GDM1 (cell line): Measurements from ENCODE around the gene MRPL55.

ENCODE experiments used
- DNase-seq: peaks from one replicate; lab custom pipeline; 2025; lab: John Stamatoyannopoulos, UW

The MRPL55 gene

DNA sequence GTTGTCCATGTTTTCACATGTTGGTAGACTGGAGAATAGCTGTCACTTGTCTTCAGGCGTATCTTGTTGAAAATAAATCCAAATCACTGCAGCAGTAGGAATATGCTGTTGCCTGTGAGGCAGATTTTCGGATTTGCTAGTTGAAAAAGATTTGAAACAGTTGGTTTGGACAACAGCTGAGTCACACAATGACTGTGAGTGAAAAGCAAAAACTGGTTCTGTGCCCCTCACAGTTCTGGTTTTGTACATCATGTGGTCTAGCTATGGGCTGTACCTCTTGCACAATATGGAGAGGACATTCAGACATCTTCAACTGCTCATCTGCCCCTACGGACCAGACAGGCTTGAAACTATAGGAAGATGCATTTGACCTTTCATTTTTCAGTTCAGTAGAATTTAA lies 24.8 kb downstream of the MRPL55 start:
- DNase-seq: no peak

DNA sequence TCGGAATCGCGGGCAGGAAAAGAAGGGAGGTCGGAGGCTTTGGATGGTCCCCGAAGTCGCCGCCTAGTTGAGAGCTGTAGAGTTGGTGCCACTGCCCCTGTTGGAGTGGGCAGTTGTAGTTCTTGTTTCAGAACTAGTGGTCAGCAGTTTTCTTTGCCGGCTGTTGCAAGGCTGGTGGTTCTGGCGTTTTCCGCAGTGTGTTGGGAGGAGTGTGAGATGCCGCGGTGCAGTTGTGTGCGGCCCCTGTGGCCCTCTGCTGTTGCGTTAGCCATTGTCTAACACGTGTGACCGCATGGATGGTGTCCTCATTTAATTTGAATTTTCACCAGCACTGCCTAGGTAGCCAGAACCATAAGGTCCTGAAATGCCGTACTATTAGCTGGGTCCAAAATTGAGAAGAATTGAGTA lies 25.2 kb downstream of the MRPL55 start:
- no peak for DNase-seq

- DNase-seq: no peak
Measured at GRCh38 chr1:228082918-228083870, 25.9 kb downstream of the MRPL55 start.

- DNase-seq: peak; percentile 93
Measured at GRCh38 chr1:228082214-228082917, 26.7 kb downstream of the MRPL55 start, which contains the start of gene ARF1. Gene ARF1 (plus strand): TSS chr1:228082708. CDS start chr1:228097115, 14,407 bp downstream.

DNA sequence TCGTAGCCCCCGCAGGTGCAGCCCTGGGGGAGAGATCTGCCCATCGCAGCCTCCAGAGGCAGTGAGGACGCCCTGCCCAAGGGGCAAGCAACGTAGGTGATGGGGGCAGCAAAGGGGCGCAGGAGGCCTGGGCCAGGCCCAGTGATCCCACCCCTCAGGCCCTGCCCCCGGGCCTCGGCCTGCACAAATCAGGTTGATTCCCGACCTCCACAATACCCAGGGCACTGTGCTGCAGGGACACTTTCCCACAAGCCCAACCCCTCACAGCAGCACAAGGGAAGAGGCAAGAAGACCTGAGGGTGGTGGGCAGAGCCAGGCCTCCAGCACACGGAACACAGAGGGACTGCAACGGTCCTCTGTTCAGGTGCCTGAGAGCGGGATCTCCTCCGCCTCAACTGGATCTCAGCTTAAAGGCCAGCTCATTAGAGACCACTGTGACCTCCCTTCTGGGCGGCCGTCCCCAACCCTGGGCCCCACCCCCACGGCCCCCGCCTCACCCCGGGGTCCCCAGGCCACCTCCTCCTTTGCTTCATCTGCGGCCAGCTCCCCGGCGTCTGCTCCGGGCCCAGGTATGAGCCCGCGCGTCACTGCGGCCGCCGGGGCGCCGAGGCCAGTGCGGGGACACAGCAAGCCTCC lies 27.4 kb downstream of the MRPL55 start:
- DNase-seq: no peak

DNA sequence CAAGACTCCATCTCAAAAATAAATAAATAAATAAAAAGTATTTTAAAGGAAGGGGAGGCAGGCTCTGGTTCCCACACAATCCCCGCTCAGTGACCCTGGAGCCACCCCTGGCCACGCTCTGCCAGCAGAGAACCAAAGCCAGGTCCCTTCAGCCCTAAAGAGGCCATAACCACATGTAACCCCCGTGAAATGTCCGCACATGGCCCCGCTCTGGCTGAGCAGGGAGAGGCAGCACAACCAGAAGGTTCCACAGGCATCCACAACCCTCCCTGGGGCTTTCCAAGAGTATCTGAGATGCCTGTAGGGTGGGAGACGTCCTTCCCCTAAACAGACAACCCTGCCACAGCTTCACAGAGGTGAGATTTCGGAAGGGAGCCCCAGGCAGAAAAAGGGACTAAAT lies 28.0 kb downstream of the MRPL55 start:
- no peak for DNase-seq

DNA sequence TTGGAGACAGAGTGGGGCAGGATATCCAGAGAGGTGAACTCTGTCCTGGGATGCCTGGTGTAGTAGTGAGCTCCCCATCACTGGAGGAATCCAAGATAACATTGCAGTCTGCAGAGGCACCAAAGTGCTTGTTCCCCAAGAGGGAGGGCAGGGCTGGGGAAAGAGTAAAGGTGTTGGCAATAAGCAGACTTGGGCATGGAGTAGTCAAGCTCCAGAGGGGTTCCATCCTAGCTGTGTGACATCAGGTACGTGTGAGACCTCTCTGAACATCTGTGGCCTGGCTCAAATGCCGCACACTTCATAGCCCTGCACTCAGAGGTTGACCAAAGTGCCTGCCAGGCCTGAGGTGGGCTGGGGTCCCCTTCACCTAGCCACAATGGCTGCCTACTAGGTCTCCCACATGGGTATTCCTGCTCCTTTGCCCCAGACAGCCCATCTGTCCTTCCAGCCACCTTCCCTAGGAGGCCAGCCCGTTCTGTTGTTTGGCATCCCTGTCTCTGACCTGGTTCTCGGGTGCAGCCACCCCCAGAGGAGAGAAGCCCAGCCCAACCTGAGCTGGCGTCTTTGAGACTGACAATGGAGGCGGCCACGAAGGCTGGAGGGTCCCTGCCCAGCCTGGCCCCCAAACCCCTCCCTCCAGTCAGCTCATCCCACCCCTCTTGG lies 29.4 kb downstream of the MRPL55 start:
- DNase-seq: no peak

DNA sequence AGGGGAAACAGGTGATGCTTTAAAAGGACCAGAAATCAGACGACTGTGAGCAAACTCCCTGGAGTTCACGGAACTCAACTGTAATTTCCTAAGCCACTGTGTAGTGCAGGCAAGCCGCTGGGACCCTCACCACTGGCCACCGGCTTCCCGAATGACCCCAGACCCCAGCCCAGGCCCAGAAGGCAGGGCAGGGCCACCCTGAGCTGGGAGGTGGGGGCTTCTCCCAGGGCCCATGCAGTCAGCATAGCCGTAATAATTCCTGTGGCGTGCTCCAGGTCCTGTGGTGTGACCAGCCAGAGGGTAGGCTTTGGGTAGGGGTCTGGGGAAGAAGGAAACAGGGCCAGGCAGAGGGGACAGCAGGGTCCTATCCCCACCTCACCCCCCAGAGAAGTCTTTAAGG lies 30.1 kb downstream of the MRPL55 start:
- DNase-seq: no peak

DNA sequence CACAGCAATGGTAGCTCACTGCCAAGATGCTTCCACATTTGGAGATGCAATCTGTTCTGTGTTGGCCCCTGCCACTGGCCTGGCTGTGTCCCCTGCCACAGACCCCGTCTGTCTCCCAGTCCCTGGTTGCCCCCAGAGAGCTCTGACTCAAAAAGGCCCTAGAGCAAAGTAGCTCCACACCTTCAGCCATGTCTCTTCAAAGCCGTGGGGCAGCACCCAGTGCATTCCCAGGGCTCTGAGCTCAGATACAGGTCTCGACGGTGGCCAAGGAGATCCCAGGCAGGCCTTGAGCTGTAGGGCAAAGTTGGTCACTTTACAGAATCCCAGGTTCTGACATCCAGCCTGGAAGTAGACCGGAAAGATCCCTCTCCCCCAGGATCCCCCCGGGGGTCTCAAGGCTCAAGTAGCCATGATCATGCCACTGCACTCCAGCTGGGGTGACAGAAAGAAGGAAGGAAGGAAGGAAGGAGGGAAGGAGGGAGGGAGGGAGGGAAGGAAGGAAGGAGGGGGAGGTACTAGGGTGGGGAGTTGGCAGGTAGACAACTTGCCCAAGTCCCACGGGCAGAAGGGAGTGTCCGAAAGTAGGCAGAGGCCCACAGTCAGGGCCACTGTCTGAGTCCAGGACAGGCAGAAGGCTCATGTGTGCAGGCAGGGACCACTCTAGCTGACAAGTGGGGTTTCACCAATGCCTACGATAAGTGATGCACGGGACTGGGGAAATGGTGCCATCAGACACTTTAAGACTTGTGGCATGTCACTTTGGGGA lies 31.4 kb downstream of the MRPL55 start:
- no peak for DNase-seq

- no peak for DNase-seq
Measured at GRCh38 chr1:228076796-228077430, 32.2 kb downstream of the MRPL55 start.

GRCh38 chr1:228075801-228076271 lies 33.3 kb downstream of the MRPL55 start:
- no peak for DNase-seq

GRCh38 chr1:228074954-228075730 lies 34.0 kb downstream of the MRPL55 start:
- DNase-seq: no peak

DNA sequence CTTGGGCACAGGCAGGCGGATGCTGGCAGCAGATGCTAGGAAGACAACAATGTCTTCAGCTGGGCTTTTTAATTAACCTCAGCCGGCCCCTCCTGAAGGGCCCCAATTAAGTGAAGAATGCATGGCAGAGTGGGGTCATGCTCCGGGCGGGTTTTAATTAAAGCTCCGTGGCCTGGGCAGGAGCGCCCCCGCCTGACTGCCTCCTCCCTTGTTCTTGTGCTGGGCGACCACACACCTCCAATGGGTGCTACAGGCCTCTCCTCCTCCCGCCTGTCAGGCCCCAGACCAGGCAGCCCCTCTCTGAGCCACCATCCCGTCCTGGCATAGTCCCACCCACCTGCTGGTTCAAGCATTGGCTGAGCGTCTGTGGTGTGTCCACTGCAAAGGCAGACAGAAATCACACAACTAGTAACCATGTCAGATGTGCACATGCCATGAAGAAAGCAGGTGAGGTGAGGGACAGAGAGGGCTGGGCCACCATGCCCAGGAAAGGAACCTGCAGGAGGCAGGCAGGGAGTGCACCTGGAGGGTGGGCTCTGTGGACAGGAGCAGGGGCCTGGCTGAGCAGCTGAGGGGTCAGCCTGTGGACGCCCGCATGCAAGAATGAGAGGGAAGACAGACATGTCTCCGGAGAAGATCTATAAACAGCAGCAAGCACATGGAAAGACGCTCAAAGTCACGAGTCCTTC lies 35.1 kb downstream of the MRPL55 start:
- DNase-seq: no peak

DNA sequence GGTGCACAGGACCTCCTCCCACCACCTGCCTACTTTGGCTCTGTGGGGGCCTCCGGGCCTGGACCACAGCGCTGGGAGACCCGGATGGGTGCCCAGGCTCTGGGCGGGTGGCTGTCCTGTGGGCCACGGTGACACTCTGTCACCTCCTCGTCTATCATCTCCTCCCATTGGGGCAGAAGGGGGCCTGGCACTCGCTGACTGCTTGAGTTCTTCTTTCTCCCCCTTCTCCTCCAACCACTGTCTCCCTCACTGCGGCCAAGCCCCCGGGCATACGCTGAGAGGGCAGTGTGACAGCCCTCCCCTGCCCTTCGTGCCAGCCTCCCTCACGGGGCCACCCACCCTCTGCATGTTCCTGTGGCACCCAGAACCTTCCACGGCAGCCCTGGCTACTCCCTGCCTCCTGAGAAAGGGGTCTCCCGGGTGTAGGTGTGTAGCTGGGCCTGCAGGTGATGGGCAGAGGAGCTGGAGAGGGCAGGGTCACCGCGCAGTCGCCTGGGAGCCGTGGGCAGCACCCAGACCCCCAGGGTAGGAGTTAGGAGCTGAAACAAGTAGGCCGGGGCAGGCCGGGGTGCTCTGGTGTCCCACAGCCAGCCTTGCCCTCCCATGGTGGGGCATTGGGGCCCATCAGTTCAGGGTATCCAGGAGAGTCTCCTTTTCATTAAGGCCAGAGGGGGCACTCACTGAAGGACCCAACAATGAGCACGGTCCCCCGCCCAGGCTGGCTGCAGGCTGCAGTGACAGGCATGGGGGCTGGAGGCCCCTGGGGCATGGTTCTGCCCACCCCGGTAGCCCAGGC lies 35.8 kb downstream of the MRPL55 start:
- no peak for DNase-seq

DNA sequence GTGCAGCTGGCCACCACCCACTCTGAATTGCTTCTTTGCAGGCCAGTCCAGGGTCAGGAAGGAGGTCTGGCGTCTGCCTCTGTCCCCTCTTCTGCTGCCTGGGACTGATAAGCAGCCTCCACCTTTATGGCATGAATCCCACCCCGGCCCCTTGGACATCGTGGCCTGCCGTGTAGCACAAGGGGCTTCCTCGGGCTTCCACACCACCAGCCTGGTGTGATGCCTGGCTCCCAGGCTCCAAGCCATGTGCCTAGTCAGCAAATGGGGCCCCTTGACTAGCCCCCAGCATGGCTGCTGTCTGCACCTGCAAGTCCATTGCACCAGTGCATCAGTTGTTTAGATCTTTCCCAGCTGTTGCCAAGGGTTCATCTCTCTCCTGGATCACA lies 36.4 kb downstream of the MRPL55 start:
- DNase-seq: no peak

GRCh38 chr1:228071839-228072657 lies 37.1 kb downstream of the MRPL55 start:
- DNase-seq: no peak

GRCh38 chr1:228070851-228071250 lies 38.2 kb downstream of the MRPL55 start:
- no peak for DNase-seq

DNA sequence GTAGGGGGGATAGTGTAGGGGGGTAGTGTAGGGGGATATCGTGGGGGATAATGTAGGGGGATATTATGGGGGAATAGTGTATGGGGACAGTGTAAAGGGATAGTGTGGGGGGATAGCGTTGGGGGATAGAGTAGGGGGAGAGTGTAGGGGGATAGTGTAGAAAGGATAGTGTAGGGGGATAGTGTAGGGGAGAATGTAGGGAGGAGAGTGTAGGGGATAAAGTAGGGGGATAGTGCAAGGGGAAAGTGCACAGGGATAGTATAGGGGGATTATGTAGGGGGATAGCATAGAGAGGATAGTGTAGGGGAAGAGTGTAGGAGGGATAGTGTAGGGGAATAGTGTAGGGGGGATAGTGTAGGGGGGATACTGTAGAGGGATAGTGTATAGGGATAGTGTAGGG lies 38.9 kb downstream of the MRPL55 start:
- DNase-seq: no peak
